HL-60/S4 treated with retinoic acid at 250 ng/mL for 4 days and 3 days (cell line): Measurements from ENCODE around the gene ADCY1.

Experiments used
- in situ Hi-C: fragments of 300-500 bp; cut with MboI; formaldehyde crosslinking; loops from 2 replicates; pipeline ENCODE4 v1.7.0; 2022; ENCODE audit warnings: low sequenced_read_pairs

ADCY1 gene

GRCh38 chr7:45623157-45623556, 49.0 kb downstream of the ADCY1 start:
- in situ Hi-C loops = no loop called here

GRCh38 chr7:45623740-45624391, 49.7 kb downstream of the ADCY1 start:
- in situ Hi-C loops = no loop called here

GRCh38 chr7:45624392-45624760, 50.2 kb downstream of the ADCY1 start:
- in situ Hi-C loops = no loop called here

GRCh38 chr7:45625067-45625466, 50.9 kb downstream of the ADCY1 start:
- in situ Hi-C loops = no loop called here

- in situ Hi-C loops = no loop called here
These were observed 51.7 kb downstream of the ADCY1 start for GRCh38 chr7:45625714-45626440.

GRCh38 chr7:45626441-45627430, 52.6 kb downstream of the ADCY1 start:
- in situ Hi-C loops = no loop called here

GRCh38 chr7:45627691-45628456, 53.7 kb downstream of the ADCY1 start:
- in situ Hi-C loops = no loop called here

- in situ Hi-C loops = no loop called here
These were observed 57.4 kb downstream of the ADCY1 start for GRCh38 chr7:45631569-45631968.

GRCh38 chr7:45636733-45637132, 62.6 kb downstream of the ADCY1 start:
- in situ Hi-C loops = no loop called here

- in situ Hi-C loops = no loop called here
These were observed 64.7 kb downstream of the ADCY1 start for GRCh38 chr7:45638916-45639315.

GRCh38 chr7:45642044-45642443, 67.9 kb downstream of the ADCY1 start:
- in situ Hi-C loops = no loop called here

GRCh38 chr7:45643630-45644029, 69.5 kb downstream of the ADCY1 start:
- in situ Hi-C loops = no loop called here

- in situ Hi-C loops = no loop called here
These were observed 70.1 kb downstream of the ADCY1 start for GRCh38 chr7:45644237-45644636.

GRCh38 chr7:45645141-45645969, 71.2 kb downstream of the ADCY1 start:
- in situ Hi-C loops = no loop called here

- in situ Hi-C loops = no loop called here
These were observed 72.1 kb downstream of the ADCY1 start for GRCh38 chr7:45646207-45646821.

GRCh38 chr7:45646996-45647825, 73.0 kb downstream of the ADCY1 start:
- in situ Hi-C loops = no loop called here

GRCh38 chr7:45647967-45648670, 74.0 kb downstream of the ADCY1 start:
- in situ Hi-C loops = no loop called here

- in situ Hi-C loops = no loop called here
These were observed 74.5 kb downstream of the ADCY1 start for GRCh38 chr7:45648671-45648995.
